GM12873 (cell line): ENCODE results near the gene NR5A1.

ENCODE experiments used
- CTCF ChIP-seq: IDR thresholded peaks from 2 replicates; pipeline ENCODE4 v1.5.1; 2012; ENCODE audit warnings: low read depth, mild to moderate bottlenecking, moderate library complexity, low read length, control low read depth; ENCODE audit not compliant: insufficient read depth; ENCODE audit errors: missing control alignments

NR5A1 gene

DNA sequence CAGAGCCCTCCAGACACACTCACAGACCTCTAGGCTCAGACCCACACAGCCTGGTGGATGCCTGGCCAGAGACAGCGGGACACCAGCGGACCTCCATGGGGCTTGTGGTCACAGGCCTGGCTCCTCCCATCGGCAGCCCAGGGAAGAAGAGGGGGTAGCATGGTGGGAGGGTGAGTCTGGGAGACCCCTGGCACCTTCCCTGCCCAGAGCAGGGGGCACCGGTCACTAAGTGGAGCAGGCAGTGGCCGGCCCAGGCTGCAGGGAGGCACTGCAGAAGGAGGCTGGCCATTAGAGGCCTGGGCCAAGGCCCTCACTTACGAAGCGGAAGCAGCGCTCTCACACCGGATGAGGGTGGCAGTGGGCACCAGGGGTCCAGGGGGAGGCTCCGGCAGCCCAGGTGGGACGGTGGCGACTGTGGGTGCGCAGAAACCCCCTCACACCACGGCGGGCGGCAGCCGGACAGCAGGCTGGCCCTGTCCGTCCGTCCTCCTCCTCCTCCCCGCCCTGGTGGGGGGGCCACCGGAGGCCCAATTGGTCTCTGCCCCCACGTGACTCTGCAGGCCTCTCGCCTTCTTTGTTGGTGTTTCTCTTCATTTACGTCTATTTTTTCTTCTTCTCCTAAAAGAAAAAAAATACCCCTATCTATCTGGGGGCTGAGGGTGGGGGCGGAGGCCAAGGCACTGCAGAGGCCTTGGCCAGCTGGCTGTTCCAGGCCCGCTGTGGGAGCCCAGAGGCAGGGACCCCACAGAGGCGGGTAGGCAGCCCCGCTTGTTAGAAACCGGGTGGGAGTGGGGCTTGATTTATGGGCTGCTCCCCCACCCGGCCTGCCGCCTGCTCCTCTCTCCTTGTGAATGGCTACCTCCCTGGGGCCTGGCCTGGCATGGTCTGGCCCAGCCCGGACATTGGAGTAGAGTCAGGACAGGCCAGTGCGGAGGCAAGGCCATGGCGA lies at the start of gene NR5A1:
NR5A1 (minus strand) TSS at position 469 of the 949 bp plus-strand sequence. CDS start 4,004 bp downstream, outside the sequence.
- TF ChIP-seq CTCF, result no peak

- no peak for TF ChIP-seq CTCF
Measured at GRCh38 chr9:124555043-124555442, 47.8 kb upstream of the NR5A1 start.

- TF ChIP-seq CTCF, result no peak
Measured at GRCh38 chr9:124553738-124554137, 46.5 kb upstream of the NR5A1 start.

DNA sequence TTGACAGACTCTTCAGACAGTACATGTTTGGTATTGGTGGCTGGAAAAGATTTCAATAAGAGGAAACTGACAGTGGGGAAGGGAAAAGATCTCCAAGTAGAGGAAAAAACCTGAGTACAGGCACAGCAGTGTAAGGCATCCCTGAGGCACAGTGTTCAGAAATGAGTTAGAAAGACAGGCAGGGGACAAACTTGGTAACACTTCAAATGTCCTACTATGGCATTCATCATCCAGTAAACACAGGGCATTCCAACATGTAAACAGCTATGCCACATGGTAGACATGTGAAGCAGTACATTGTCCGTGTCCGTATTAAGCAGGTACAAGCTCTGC lies 45.0 kb upstream of the NR5A1 start:
- no peak for TF ChIP-seq CTCF

- TF ChIP-seq CTCF, result peak; percentile 67
Measured at GRCh38 chr9:124551472-124552272, 44.5 kb upstream of the NR5A1 start.

DNA sequence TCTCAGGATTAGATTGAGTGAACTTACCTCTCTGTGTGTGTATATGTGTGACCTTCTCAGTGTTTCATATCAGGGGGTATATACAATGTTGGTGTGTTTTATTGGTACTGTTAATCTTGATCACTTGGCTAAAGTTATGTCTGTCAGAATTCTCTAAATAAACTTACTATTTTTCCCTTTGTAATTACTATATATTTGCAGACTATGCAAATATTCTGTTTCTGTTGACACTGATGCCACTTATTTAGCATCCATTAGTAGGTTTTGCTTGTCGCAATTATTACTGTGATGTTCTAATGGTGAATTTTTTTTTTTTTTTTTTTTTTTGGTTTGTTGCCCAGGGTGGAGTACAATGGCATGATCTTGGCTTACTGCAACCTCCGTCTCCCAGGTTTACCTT lies 42.9 kb upstream of the NR5A1 start:
- TF ChIP-seq CTCF, result no peak

GRCh38 chr9:124549016-124549415 lies 41.8 kb upstream of the NR5A1 start:
- TF ChIP-seq CTCF, result no peak
